K562 (cell line): Measurements from ENCODE around the gene TNNT1. TPM values are rescaled to one million over a fixed set of nuclear protein-coding genes. Genes with fewer than 3 reads are reported as not detected.

Experiments used
- ZSCAN32 ChIP-seq: fragments of 450-650 bp; formaldehyde crosslinking; IDR thresholded peaks from 2 replicates; pipeline ENCODE4 v1.4.0; 2020; ENCODE audit warnings: mild to moderate bottlenecking, moderate library complexity
- polyA plus RNA-seq, 8 experiments: library from polyadenylated mRNA; depleted of rRNA in 4 of 8; stranded (reverse) in 5 of 8; unstranded in 3 of 8; fragments of >200 nt; fragmentation: Nextera tagmentation in 2 of 8; fragmentation: Illumina TruSeq in 1 of 8; extraction: Ambion mirVana in 2 of 8; extraction: Trizol in 1 of 8; gene quantifications; 2 replicates each; pipeline versions ENCODE4 v1.2.1 to v1.2.3, GENCODE V29; 2011 to 2014; ENCODE audit warnings: inconsistent platforms in 1 of 8, missing spikeins in 1 of 8
- total RNA-seq, 7 experiments: library from RNA; depleted of rRNA in 6 of 7; stranded (reverse); fragments of >200 nt in 6 of 7; fragmentation: Illumina TruSeq in 2 of 7; extraction: Trizol in 2 of 7; gene quantifications; 2 replicates each; pipeline versions ENCODE4 v1.2.1 to v1.2.3, GENCODE V29; 2011 to 2021; ENCODE audit warnings: low replicate concordance in 1 of 7
- TF ChIP-seq, protein P1 (sequence below): fragments of 200-600 bp; sonication (generic); IDR thresholded peaks from one replicate; pipeline ENCODE4 v1.6.1; 2012; ENCODE audit warnings: mild to moderate bottlenecking, low read depth, low read length, inconsistent platforms
- TF ChIP-seq, protein P2 (sequence below): IDR thresholded peaks from 3 replicates; pipeline ENCODE4 v1.6.1; 2011; ENCODE audit warnings: borderline replicate concordance, mild to moderate bottlenecking; ENCODE audit not compliant: insufficient read length, insufficient read depth

Gene TNNT1
- total and polyA plus RNA-seq, 9 of the 15 experiments (the other 6 are each of a cell fraction or from before 2014, with no cell fraction given), result 31.8 to 390 (median 227) TPM

DNA sequence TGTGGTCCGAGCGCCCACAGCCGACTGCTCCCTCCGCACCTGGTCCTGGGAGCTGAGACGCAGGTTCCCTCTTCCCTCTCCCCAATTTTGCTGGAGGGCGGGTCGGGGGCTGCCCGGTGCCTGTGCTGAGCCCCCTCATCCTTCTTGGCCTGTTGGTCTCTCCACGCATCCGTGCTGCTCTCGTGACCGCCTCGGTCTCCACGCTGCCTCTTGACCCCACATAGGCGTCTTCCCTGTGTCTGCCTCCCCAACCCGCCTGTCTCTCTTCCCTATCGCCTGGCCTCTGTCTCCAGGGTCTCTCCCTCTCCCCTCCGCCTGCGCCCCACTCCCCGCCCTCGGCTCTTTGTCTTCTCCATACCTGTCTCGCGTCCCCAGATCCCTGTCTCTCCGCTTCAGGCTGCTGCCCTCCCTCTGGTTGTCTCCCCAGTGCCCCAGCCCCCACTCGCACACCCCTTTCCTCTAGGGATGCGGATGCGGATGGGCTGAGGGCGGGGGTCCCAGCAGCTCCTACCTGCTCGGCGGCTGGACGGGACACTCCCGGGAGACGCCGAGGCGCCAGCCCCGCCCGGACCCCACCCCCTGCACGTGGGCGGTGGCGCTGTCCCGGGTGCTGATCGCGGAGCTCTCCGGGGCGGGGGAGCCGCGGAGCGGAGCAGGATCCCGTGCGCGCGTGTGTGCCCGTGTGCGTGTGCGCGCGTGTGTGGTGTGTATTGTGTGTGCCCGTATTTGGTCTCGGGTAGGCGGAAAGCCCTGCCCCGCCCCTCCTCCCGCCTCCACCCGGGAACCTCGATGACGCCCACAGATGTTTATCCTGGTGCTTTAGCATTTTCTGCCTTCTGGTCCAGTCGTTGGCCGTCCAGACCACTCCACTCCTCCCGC, 30.8 kb upstream of the TNNT1 start, which contains the start of gene SYT5 (continued):
- TF ChIP-seq, protein P1, sequence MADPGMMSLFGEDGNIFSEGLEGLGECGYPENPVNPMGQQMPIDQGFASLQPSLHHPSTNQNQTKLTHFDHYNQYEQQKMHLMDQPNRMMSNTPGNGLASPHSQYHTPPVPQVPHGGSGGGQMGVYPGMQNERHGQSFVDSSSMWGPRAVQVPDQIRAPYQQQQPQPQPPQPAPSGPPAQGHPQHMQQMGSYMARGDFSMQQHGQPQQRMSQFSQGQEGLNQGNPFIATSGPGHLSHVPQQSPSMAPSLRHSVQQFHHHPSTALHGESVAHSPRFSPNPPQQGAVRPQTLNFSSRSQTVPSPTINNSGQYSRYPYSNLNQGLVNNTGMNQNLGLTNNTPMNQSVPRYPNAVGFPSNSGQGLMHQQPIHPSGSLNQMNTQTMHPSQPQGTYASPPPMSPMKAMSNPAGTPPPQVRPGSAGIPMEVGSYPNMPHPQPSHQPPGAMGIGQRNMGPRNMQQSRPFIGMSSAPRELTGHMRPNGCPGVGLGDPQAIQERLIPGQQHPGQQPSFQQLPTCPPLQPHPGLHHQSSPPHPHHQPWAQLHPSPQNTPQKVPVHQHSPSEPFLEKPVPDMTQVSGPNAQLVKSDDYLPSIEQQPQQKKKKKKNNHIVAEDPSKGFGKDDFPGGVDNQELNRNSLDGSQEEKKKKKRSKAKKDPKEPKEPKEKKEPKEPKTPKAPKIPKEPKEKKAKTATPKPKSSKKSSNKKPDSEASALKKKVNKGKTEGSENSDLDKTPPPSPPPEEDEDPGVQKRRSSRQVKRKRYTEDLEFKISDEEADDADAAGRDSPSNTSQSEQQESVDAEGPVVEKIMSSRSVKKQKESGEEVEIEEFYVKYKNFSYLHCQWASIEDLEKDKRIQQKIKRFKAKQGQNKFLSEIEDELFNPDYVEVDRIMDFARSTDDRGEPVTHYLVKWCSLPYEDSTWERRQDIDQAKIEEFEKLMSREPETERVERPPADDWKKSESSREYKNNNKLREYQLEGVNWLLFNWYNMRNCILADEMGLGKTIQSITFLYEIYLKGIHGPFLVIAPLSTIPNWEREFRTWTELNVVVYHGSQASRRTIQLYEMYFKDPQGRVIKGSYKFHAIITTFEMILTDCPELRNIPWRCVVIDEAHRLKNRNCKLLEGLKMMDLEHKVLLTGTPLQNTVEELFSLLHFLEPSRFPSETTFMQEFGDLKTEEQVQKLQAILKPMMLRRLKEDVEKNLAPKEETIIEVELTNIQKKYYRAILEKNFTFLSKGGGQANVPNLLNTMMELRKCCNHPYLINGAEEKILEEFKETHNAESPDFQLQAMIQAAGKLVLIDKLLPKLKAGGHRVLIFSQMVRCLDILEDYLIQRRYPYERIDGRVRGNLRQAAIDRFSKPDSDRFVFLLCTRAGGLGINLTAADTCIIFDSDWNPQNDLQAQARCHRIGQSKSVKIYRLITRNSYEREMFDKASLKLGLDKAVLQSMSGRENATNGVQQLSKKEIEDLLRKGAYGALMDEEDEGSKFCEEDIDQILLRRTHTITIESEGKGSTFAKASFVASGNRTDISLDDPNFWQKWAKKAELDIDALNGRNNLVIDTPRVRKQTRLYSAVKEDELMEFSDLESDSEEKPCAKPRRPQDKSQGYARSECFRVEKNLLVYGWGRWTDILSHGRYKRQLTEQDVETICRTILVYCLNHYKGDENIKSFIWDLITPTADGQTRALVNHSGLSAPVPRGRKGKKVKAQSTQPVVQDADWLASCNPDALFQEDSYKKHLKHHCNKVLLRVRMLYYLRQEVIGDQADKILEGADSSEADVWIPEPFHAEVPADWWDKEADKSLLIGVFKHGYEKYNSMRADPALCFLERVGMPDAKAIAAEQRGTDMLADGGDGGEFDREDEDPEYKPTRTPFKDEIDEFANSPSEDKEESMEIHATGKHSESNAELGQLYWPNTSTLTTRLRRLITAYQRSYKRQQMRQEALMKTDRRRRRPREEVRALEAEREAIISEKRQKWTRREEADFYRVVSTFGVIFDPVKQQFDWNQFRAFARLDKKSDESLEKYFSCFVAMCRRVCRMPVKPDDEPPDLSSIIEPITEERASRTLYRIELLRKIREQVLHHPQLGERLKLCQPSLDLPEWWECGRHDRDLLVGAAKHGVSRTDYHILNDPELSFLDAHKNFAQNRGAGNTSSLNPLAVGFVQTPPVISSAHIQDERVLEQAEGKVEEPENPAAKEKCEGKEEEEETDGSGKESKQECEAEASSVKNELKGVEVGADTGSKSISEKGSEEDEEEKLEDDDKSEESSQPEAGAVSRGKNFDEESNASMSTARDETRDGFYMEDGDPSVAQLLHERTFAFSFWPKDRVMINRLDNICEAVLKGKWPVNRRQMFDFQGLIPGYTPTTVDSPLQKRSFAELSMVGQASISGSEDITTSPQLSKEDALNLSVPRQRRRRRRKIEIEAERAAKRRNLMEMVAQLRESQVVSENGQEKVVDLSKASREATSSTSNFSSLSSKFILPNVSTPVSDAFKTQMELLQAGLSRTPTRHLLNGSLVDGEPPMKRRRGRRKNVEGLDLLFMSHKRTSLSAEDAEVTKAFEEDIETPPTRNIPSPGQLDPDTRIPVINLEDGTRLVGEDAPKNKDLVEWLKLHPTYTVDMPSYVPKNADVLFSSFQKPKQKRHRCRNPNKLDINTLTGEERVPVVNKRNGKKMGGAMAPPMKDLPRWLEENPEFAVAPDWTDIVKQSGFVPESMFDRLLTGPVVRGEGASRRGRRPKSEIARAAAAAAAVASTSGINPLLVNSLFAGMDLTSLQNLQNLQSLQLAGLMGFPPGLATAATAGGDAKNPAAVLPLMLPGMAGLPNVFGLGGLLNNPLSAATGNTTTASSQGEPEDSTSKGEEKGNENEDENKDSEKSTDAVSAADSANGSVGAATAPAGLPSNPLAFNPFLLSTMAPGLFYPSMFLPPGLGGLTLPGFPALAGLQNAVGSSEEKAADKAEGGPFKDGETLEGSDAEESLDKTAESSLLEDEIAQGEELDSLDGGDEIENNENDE, result no peak
- no peak for TF ChIP-seq ZSCAN32 (CRISPR knock-in tag)
- TF ChIP-seq, protein P2, sequence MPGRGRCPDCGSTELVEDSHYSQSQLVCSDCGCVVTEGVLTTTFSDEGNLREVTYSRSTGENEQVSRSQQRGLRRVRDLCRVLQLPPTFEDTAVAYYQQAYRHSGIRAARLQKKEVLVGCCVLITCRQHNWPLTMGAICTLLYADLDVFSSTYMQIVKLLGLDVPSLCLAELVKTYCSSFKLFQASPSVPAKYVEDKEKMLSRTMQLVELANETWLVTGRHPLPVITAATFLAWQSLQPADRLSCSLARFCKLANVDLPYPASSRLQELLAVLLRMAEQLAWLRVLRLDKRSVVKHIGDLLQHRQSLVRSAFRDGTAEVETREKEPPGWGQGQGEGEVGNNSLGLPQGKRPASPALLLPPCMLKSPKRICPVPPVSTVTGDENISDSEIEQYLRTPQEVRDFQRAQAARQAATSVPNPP, result no peak
